GM04503 (cell line): ENCODE results near the gene LRRN4.

Experiments
- DNase-seq: peaks from one replicate; pipeline ENCODE4 v3.0.0-alpha.2; 2012; ENCODE audit warnings: low read depth

The LRRN4 gene

GRCh38 chr20:6030453-6031080, 23.3 kb downstream of the LRRN4 start:
- no peak for DNase-seq

GRCh38 chr20:6029538-6029937, 24.3 kb downstream of the LRRN4 start:
- DNase-seq: no peak

GRCh38 chr20:6028818-6029217, 25.0 kb downstream of the LRRN4 start:
- no peak for DNase-seq

- no peak for DNase-seq
Measured at GRCh38 chr20:6026051-6026450, 27.8 kb downstream of the LRRN4 start.

- DNase-seq: no peak
Measured at GRCh38 chr20:6024768-6025167, 29.1 kb downstream of the LRRN4 start.

- DNase-seq: no peak
Measured at GRCh38 chr20:6017880-6018279, 36.0 kb downstream of the LRRN4 start.

GRCh38 chr20:6017467-6017866, 36.4 kb downstream of the LRRN4 start:
- DNase-seq: no peak

- DNase-seq: no peak
Measured at GRCh38 chr20:6014957-6015356, 38.9 kb downstream of the LRRN4 start.

GRCh38 chr20:6014017-6014416, 39.8 kb downstream of the LRRN4 start:
- no peak for DNase-seq

- no peak for DNase-seq
Measured at GRCh38 chr20:6012179-6012578, 41.7 kb downstream of the LRRN4 start.

- DNase-seq: peak; percentile 88
Measured at GRCh38 chr20:6008254-6008653, 45.6 kb downstream of the LRRN4 start.

GRCh38 chr20:6007529-6008103, 46.2 kb downstream of the LRRN4 start:
- no peak for DNase-seq

- no peak for DNase-seq
Measured at GRCh38 chr20:6007094-6007528, 46.7 kb downstream of the LRRN4 start.

GRCh38 chr20:6006603-6006949, 47.3 kb downstream of the LRRN4 start:
- no peak for DNase-seq

GRCh38 chr20:6000871-6001270, 53.0 kb downstream of the LRRN4 start:
- DNase-seq: no peak

GRCh38 chr20:5999783-6000182, 54.1 kb downstream of the LRRN4 start:
- no peak for DNase-seq

- no peak for DNase-seq
Measured at GRCh38 chr20:5996765-5997164, 57.1 kb downstream of the LRRN4 start.

- DNase-seq: peak; percentile 34
Measured at GRCh38 chr20:5991623-5992441, 62.0 kb downstream of the LRRN4 start.

- no peak for DNase-seq
Measured at GRCh38 chr20:5990946-5991345, 62.9 kb downstream of the LRRN4 start.
